ENCODE measurements around the gene IFFO2. TPM values are rescaled to one million over a fixed set of nuclear protein-coding genes. Genes with fewer than 3 reads are reported as not detected.

The IFFO2 gene
- total and polyA plus RNA-seq, 2 donors (not counting 3 experiments of a cell fraction or from before 2014, with no cell fraction given), result 31.1 to 31.3 TPM

- H3K9me3 ChIP-seq (replicated peaks; ENCODE audit: control insufficient read depth, insufficient read depth, low read length), result no peaks in the 10 kb centered on the region
- dilution Hi-C loops (cut with MboI; ENCODE audit: extremely low pct_ligation_motif_present, low sequenced_read_pairs), result no loop called here
- H3K27me3 ChIP-seq (ENCODE audit: control insufficient read depth in 2 of 2, insufficient read depth in 2 of 2, low read length in 2 of 2), result no peaks in the 10 kb centered on the region
- H3K36me3 ChIP-seq (ENCODE audit: control insufficient read depth in 2 of 2, extremely low read depth in 1 of 2, insufficient read depth in 2 of 2, low read length in 2 of 2), result peaks cover 0 to 8% of the 10 kb centered on the region in 2 experiments
- H3K9me1 ChIP-seq (replicated peaks; ENCODE audit: control insufficient read depth, extremely low read depth, insufficient read depth, low read length), result no peaks in the 10 kb centered on the region
- ChIA-PET POLR2A (interaction anchor here (1.5 kb wide), 1 partner anchor 10 kb away, joined by 7 read pairs; no protein-coding TSS in a partner anchor), CTCF (interaction anchor here (0.9 to 8.4 kb wide), 15 partner anchors 9 to 191 kb away, joined by 3 to 135 read pairs (median 7); partner anchors contain the start of genes ALDH4A1 and IFFO2)
- peak overlapping the region; percentile 75 for H3K27ac ChIP-seq (ENCODE audit: insufficient read depth, low read depth, low read length)
- peaks cover 57% of the 10 kb centered on the region for H3K4me1 ChIP-seq (ENCODE audit: control insufficient read depth, extremely low read depth, insufficient read depth, low read length)
- no peak for TF ChIP-seq MAX (IDR thresholded peaks at IDR 0.05; ENCODE audit: insufficient read depth, insufficient read length)
- no peak for TF ChIP-seq GATA2 (IDR thresholded peaks at IDR 0.05; ENCODE audit: insufficient read depth, insufficient read length, low read depth, low read length)
- TF ChIP-seq CTCF (IDR thresholded peaks at IDR 0.05; ENCODE audit: extremely low read depth in 1 of 2, insufficient read depth in 1 of 2, low read depth in 1 of 2, low read length in 2 of 2), result no peak
- TF ChIP-seq POLR2AphosphoS5 (IDR thresholded peaks at IDR 0.05; ENCODE audit: insufficient read depth, low read depth, low read length), result no peak
- TF ChIP-seq FOS (IDR thresholded peaks at IDR 0.05; ENCODE audit: borderline replicate concordance, insufficient read depth, low read length), result no peak
- TF ChIP-seq MYC (IDR thresholded peaks at IDR 0.05; ENCODE audit: low read depth, low read length), result no peak
- TF ChIP-seq POLR2A (IDR thresholded peaks at IDR 0.05; ENCODE audit: low read depth, low read length), result no peak
- no peak for TF ChIP-seq JUN (IDR thresholded peaks at IDR 0.05; ENCODE audit: borderline replicate concordance, insufficient read depth, insufficient read length, low read depth)
- H3K79me2 ChIP-seq (ENCODE audit: control insufficient read depth, insufficient read depth, low read length), result peaks cover 45% of the 10 kb centered on the region
- no peaks in the 10 kb centered on the region for H4K20me1 ChIP-seq (replicated peaks; ENCODE audit: control insufficient read depth, extremely low read depth, insufficient read depth, low read length)
- DNase-seq (ENCODE audit: low read depth, low spot score) (no peak), FAIRE-seq (peak; percentile 37)
- H3K4me2 ChIP-seq (ENCODE audit: insufficient read depth, low read length), result no peak overlapping the region
- BruUV-seq (replicated peaks), result no TSS peak
- H2AFZ ChIP-seq (ENCODE audit: low read depth, low read length), result no peak overlapping the region
- H3K9ac ChIP-seq (replicated peaks; ENCODE audit: extremely low read depth, insufficient read depth, low read length), result peak overlapping the region; percentile 63
- intact Hi-C loops (cut with micrococcal nuclease), result loop anchor here (1.0 kb wide), 2 partner anchors 10 to 49 kb away; no protein-coding TSS in a partner anchor
- no peak overlapping the region for H3K4me3 ChIP-seq (replicated peaks in 1 of 3; ENCODE audit: insufficient read depth in 1 of 3, low read depth in 1 of 3, low read length in 3 of 3)
Observed at GRCh38 chr1:18922848-18923755, 33.4 kb downstream of the IFFO2 start.
